SK-N-SH (cell line): ENCODE measurements around the gene PTPRD. TPM values are rescaled to one million over a fixed set of nuclear protein-coding genes. Genes with fewer than 3 reads are reported as not detected.
A peak's percentile ranks its signal among the peaks of the same experiment; 100 is the strongest.

ENCODE experiments used
- CTCF ChIA-PET: fragments of 300-600, 350-600 bp; formaldehyde crosslinking; extraction: SDS; loops from one replicate; lab custom pipeline; 2021; lab: Yijun Ruan, JAX
- POLR2A ChIA-PET: fragments of 350-600 bp; sonication (Branson Sonifier 250); formaldehyde crosslinking; extraction: SDS; loops from one replicate; lab custom pipeline; 2020; ENCODE audit warnings: antibody characterized with exemption, inconsistent platforms; lab: Yijun Ruan, JAX
- DNase-seq: peaks from one replicate; pipeline ENCODE4 v3.0.0; 2012
- H2AFZ ChIP-seq: fragments of 200-600 bp; sonication (generic); 2 replicates; pipeline ENCODE4 v1.8.1; 2016; ENCODE audit warnings: antibody characterized with exemption, mild to moderate bottlenecking, low read depth
- H3F3A ChIP-seq: fragments of 200-600 bp; sonication (generic); replicated peaks from 2 replicates; pipeline ENCODE3; 2016; ENCODE audit warnings: antibody characterized with exemption, mild to moderate bottlenecking; ENCODE audit not compliant: insufficient read depth
- H3K27ac ChIP-seq, 2 experiments: fragments of 200-500 bp in 1 of 2; fragments of 200-600 bp in 1 of 2; sonication (Bioruptor generic) in 1 of 2; sonication (generic), shearing (Covaris generic) in 1 of 2; 2 replicates each; pipeline versions ENCODE4 v1.5.1 to v1.6.1; 2014 to 2016; ENCODE audit warnings: low read depth in 2 of 2, inconsistent platforms in 1 of 2, low read length in 1 of 2, mild to moderate bottlenecking in 1 of 2, mixed read lengths in 1 of 2
- H3K27me3 ChIP-seq: fragments of 200-600 bp; sonication (generic), shearing (Covaris generic); 2 replicates; pipeline ENCODE4 v1.6.1; 2016; ENCODE audit warnings: mixed run types; ENCODE audit not compliant: insufficient read depth
- H3K36me3 ChIP-seq, 2 experiments: fragments of 200-500 bp in 1 of 2; fragments of 200-600 bp in 1 of 2; sonication (Bioruptor generic) in 1 of 2; sonication (generic) in 1 of 2; replicated peaks in 1 of 2; 2 replicates each; pipeline versions ENCODE3 to v1.5.1; 2014 to 2016; ENCODE audit warnings: low read length in 1 of 2, mild to moderate bottlenecking in 1 of 2; ENCODE audit not compliant: insufficient read depth in 2 of 2, control insufficient read depth in 1 of 2
- H3K4me1 ChIP-seq, 2 experiments: fragments of 200-500 bp in 1 of 2; fragments of 200-600 bp in 1 of 2; sonication (Bioruptor generic) in 1 of 2; sonication (generic), shearing (Covaris generic) in 1 of 2; 2 replicates each; pipeline versions ENCODE4 v1.5.1 to v1.6.1; 2014 to 2016; ENCODE audit warnings: low read depth in 1 of 2, low read length in 1 of 2, mixed run types in 1 of 2; ENCODE audit not compliant: insufficient read depth in 2 of 2, control insufficient read depth in 1 of 2
- H3K4me2 ChIP-seq: fragments of 200-600 bp; sonication (generic), shearing (Covaris generic); 2 replicates; pipeline ENCODE4 v1.6.1; 2017; ENCODE audit warnings: mixed run types
- H3K4me3 ChIP-seq, 2 experiments: fragments of 200-500 bp in 1 of 2; fragments of 200-600 bp in 1 of 2; sonication (Bioruptor generic) in 1 of 2; sonication (generic), shearing (Covaris generic) in 1 of 2; 2 replicates each; pipeline versions ENCODE4 v1.5.1 to v1.8.1; 2014 to 2016; ENCODE audit warnings: low read depth in 2 of 2, inconsistent platforms in 1 of 2, low read length in 1 of 2, mild to moderate bottlenecking in 1 of 2, mixed read lengths in 1 of 2, moderate library complexity in 1 of 2
- H3K79me2 ChIP-seq: fragments of 200-600 bp; sonication (generic); 2 replicates; pipeline ENCODE4 v1.8.1; 2017; ENCODE audit warnings: mild to moderate bottlenecking; ENCODE audit not compliant: insufficient read depth
- H3K9ac ChIP-seq: fragments of 200-600 bp; sonication (generic); 2 replicates; pipeline ENCODE4 v1.6.1; 2017; ENCODE audit warnings: mixed run types
- H3K9me2 ChIP-seq: fragments of 200-600 bp; sonication (generic); 2 replicates; pipeline ENCODE4 v1.6.1; 2017; ENCODE audit warnings: mixed run types
- H3K9me3 ChIP-seq: fragments of 200-600 bp; sonication (generic); 2 replicates; pipeline ENCODE4 v1.6.1; 2017; ENCODE audit warnings: mixed run types, mild to moderate bottlenecking, moderate library complexity
- H4K20me1 ChIP-seq: fragments of 200-600 bp; sonication (generic); 2 replicates; pipeline ENCODE4 v1.6.1; 2017; ENCODE audit warnings: mild to moderate bottlenecking, mixed run types; ENCODE audit not compliant: insufficient read depth
- EP300 ChIP-seq, 2 experiments: IDR thresholded peaks; 2 replicates each; pipeline versions ENCODE4 v1.4.0 to v1.6.1; 2012; ENCODE audit warnings: borderline replicate concordance in 1 of 2, low read depth in 1 of 2, low read length in 1 of 2
- EZH2phosphoT487 ChIP-seq: fragments of 200-600 bp; sonication (generic); IDR thresholded peaks from 2 replicates; pipeline ENCODE4 v1.6.1; 2017; ENCODE audit warnings: low read depth, mixed run types, mild to moderate bottlenecking, antibody characterized with exemption, moderate library complexity, borderline replicate concordance
- FOSL2 ChIP-seq: IDR thresholded peaks from 2 replicates; pipeline ENCODE4 v1.4.0; 2012; ENCODE audit warnings: low read depth, mild to moderate bottlenecking, moderate library complexity, borderline replicate concordance
- FOXJ3 ChIP-seq: sonication (generic); formaldehyde crosslinking; IDR thresholded peaks from 2 replicates; pipeline ENCODE4 v1.5.1; 2020; ENCODE audit warnings: mild to moderate bottlenecking, missing genetic modification reagents
- GATA2 ChIP-seq: sonication (generic); formaldehyde crosslinking; IDR thresholded peaks from 2 replicates; pipeline ENCODE4 v1.5.0; 2020; ENCODE audit warnings: mild to moderate bottlenecking, missing genetic modification reagents
- MEF2A ChIP-seq: IDR thresholded peaks from 2 replicates; pipeline ENCODE4 v1.4.0; 2012; ENCODE audit warnings: low read depth, borderline replicate concordance
- RAD21 ChIP-seq: IDR thresholded peaks from 2 replicates; pipeline ENCODE4 v1.6.1; 2012; ENCODE audit warnings: mild to moderate bottlenecking, low read length
- RCOR1 ChIP-seq: fragments of 150-350 bp; IDR thresholded peaks from 2 replicates; pipeline ENCODE4 v1.6.1; 2017; ENCODE audit warnings: antibody characterized with exemption, low read length
- RFX5 ChIP-seq: IDR thresholded peaks from 2 replicates; pipeline ENCODE4 v1.6.1; 2012; ENCODE audit warnings: mild to moderate bottlenecking, improper control_type of control experiment, low read length
- SMC3 ChIP-seq: IDR thresholded peaks from 2 replicates; pipeline ENCODE4 v1.6.1; 2012; ENCODE audit warnings: low read depth, low read length, improper control_type of control experiment
- WGBS: methylation state at CpG from one replicate; pipeline ENCODE4 v1.1.6; 2017; ENCODE audit warnings: low lambda C conversion rate; 5-methylcytosine and 5-hydroxymethylcytosine counted together
- polyA plus RNA-seq, 3 experiments: library from polyadenylated mRNA; depleted of rRNA; stranded (reverse); fragments of >200 nt; gene quantifications; 2 replicates each; pipeline ENCODE4 v1.2.3, GENCODE V29; 2012
- TF ChIP-seq, protein P1 (sequence below): IDR thresholded peaks from 2 replicates; pipeline ENCODE4 v1.4.0; 2012; ENCODE audit warnings: low read depth, borderline replicate concordance
- TF ChIP-seq, protein P2 (sequence below): IDR thresholded peaks from 2 replicates; pipeline ENCODE4 v1.6.1; 2012; ENCODE audit warnings: mild to moderate bottlenecking, low read depth, low read length, moderate library complexity

PTPRD gene
- polyA plus RNA-seq, 1 of the 3 experiments (the other 2 are of a cell fraction) = 0.15 TPM

DNA sequence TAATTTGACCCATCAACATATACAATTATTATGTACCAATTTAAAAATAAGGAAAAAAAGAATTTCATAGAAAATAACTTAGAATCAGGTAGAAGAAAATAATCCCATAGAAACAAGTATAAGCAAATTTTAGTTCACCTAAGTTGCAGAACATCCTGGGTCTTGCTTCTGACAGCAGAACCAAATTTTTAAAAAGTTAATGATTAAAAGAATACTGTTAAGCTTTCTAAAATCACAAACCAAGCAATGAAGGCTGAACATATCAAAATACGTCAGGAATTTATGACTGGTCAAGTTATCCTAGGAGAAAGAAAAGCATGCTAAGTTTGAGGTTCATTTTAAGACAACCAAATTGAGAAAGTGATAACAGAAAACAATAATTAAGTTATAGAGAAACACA lies 650.9 kb downstream of the PTPRD start:
- no peak overlapping the region for H3K9ac ChIP-seq
- no peaks in the 10 kb centered on the region for H3K9me3 ChIP-seq
- TF ChIP-seq, protein P1, sequence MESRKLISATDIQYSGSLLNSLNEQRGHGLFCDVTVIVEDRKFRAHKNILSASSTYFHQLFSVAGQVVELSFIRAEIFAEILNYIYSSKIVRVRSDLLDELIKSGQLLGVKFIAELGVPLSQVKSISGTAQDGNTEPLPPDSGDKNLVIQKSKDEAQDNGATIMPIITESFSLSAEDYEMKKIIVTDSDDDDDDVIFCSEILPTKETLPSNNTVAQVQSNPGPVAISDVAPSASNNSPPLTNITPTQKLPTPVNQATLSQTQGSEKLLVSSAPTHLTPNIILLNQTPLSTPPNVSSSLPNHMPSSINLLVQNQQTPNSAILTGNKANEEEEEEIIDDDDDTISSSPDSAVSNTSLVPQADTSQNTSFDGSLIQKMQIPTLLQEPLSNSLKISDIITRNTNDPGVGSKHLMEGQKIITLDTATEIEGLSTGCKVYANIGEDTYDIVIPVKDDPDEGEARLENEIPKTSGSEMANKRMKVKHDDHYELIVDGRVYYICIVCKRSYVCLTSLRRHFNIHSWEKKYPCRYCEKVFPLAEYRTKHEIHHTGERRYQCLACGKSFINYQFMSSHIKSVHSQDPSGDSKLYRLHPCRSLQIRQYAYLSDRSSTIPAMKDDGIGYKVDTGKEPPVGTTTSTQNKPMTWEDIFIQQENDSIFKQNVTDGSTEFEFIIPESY = no peak
- no peak for TF ChIP-seq RCOR1
- TF ChIP-seq, protein P2, sequence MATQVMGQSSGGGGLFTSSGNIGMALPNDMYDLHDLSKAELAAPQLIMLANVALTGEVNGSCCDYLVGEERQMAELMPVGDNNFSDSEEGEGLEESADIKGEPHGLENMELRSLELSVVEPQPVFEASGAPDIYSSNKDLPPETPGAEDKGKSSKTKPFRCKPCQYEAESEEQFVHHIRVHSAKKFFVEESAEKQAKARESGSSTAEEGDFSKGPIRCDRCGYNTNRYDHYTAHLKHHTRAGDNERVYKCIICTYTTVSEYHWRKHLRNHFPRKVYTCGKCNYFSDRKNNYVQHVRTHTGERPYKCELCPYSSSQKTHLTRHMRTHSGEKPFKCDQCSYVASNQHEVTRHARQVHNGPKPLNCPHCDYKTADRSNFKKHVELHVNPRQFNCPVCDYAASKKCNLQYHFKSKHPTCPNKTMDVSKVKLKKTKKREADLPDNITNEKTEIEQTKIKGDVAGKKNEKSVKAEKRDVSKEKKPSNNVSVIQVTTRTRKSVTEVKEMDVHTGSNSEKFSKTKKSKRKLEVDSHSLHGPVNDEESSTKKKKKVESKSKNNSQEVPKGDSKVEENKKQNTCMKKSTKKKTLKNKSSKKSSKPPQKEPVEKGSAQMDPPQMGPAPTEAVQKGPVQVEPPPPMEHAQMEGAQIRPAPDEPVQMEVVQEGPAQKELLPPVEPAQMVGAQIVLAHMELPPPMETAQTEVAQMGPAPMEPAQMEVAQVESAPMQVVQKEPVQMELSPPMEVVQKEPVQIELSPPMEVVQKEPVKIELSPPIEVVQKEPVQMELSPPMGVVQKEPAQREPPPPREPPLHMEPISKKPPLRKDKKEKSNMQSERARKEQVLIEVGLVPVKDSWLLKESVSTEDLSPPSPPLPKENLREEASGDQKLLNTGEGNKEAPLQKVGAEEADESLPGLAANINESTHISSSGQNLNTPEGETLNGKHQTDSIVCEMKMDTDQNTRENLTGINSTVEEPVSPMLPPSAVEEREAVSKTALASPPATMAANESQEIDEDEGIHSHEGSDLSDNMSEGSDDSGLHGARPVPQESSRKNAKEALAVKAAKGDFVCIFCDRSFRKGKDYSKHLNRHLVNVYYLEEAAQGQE = no peak
- no peak for TF ChIP-seq EP300 (IDR thresholded peaks at IDR 0.05; ENCODE audit: borderline replicate concordance in 1 of 2, low read depth in 1 of 2, low read length in 1 of 2)
- no peak for TF ChIP-seq RAD21
- TF ChIP-seq FOXJ3 (CRISPR knock-in tag) = no peak
- TF ChIP-seq EZH2phosphoT487 = no peak
- TF ChIP-seq SMC3 = no peak
- TF ChIP-seq RFX5 = no peak
- TF ChIP-seq MEF2A = no peak
- peaks cover 0 to 2% of the 10 kb centered on the region in 2 experiments; a peak in 2 of 4 replicates for H3K4me1 ChIP-seq
- H3K27me3 ChIP-seq = no peaks in the 10 kb centered on the region
- no peaks in the 10 kb centered on the region for H3K9me2 ChIP-seq
- H3K36me3 ChIP-seq = no peaks in the 10 kb centered on the region
- H3K27ac ChIP-seq = no peak overlapping the region
- CTCF ChIA-PET = interaction anchor here (1.0 kb wide), 1 partner anchor 19 kb away, joined by 5 read pairs; no protein-coding TSS in a partner anchor
- no peaks in the 10 kb centered on the region for H3F3A ChIP-seq
- 52% methylated on average over 1 of the region's 1 CpG for WGBS
- H3K4me3 ChIP-seq = no peak overlapping the region
- no peaks in the 10 kb centered on the region for H3K79me2 ChIP-seq
- no peak overlapping the region for H3K4me2 ChIP-seq
- H2AFZ ChIP-seq = no peak overlapping the region; the same call in 1 of the 2 replicates
- no peak for DNase-seq
- no peaks in the 10 kb centered on the region for H4K20me1 ChIP-seq
- POLR2A ChIA-PET = no interaction called here

DNA sequence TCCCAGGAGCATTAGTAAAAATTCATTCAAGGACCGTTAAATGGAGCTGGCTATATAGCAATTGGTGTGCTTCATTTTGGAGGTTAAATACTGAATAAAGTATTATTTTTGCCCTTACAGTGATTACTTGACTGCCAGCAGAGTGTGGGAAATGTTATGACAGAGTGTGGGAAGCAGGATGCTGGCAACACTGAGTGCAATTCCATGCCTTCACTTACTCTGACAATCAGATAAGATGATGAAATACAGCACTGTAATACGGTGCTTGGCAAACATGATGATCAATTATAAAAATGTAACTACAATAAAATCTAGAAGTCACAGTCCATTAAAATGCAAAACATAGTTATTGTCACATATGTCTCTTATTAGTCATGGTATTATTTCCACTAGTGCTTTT lies 651.3 kb downstream of the PTPRD start:
- Histone ChIP-seq H3K9me2 (no peaks in the 10 kb centered on the region), H3K36me3 (no peaks in the 10 kb centered on the region), H3F3A (no peaks in the 10 kb centered on the region), H3K4me1 (peaks cover 0 to 2% of the 10 kb centered on the region in 2 experiments; a peak in 2 of 4 replicates), H3K79me2 (no peaks in the 10 kb centered on the region), H3K27me3 (no peaks in the 10 kb centered on the region), H3K9me3 (no peaks in the 10 kb centered on the region), H3K27ac (no peak overlapping the region), H4K20me1 (no peaks in the 10 kb centered on the region), H3K4me2 (no peak overlapping the region), H3K9ac (no peak overlapping the region), H3K4me3 (no peak overlapping the region), H2AFZ (no peak overlapping the region)
- TF ChIP-seq FOSL2 (no peak), RCOR1 (peak; percentile 28; the same call in 1 of the 2 replicates), GATA2 (CRISPR knock-in tag) (0 out of 2 replicates have a peak, but pooled peaks have one; percentile 43)
- WGBS = 0% methylated on average over 2 of the region's 2 CpGs
- ChIA-PET CTCF (interaction anchor here (1.0 kb wide), 1 partner anchor 19 kb away, joined by 5 read pairs; no protein-coding TSS in a partner anchor), POLR2A (no interaction called here)
- peak; percentile 27 for DNase-seq
